ENCODE measurements around the gene PCBP4. TPM values are rescaled to one million over a fixed set of nuclear protein-coding genes. Genes with fewer than 3 reads are reported as not detected.

Gene PCBP4
- total RNA-seq, 1 donor from 2014 or later, result 73.0 TPM

GRCh38 chr3:52004906-52005395 lies 37.7 kb upstream of the PCBP4 start:
- intact Hi-C loops (cut with micrococcal nuclease), result loop anchor here (1.0 to 10.0 kb wide), 3 partner anchors 50 to 137 kb away; partner anchors contain the start of gene DUSP7
- H3K27ac ChIP-seq (replicated peaks), result peak overlapping the region; percentile 80
- TF ChIP-seq CTCF (IDR thresholded peaks at IDR 0.05; ENCODE audit: borderline replicate concordance), result no peak
- H3K4me3 ChIP-seq, result peak overlapping the region; percentile 34
- no peak for DNase-seq
- H3K27me3 ChIP-seq (ENCODE audit: low read depth), result no peaks in the 10 kb centered on the region
- no peaks in the 10 kb centered on the region for H3K9me3 ChIP-seq (replicated peaks)
- peaks cover 51% of the 10 kb centered on the region for H3K4me1 ChIP-seq
- H3K36me3 ChIP-seq, result no peaks in the 10 kb centered on the region

GRCh38 chr3:52004163-52004787 lies 37.0 kb upstream of the PCBP4 start:
- H3K27me3 ChIP-seq (ENCODE audit: low read depth), result no peaks in the 10 kb centered on the region
- peaks cover 51% of the 10 kb centered on the region for H3K4me1 ChIP-seq
- peak overlapping the region; percentile 80 for H3K27ac ChIP-seq (replicated peaks)
- H3K9me3 ChIP-seq (replicated peaks), result no peaks in the 10 kb centered on the region
- H3K36me3 ChIP-seq, result no peaks in the 10 kb centered on the region
- intact Hi-C loops (cut with micrococcal nuclease), result loop anchor here (1.0 to 10.0 kb wide), 3 partner anchors 51 to 138 kb away; partner anchors contain the start of gene DUSP7
- peak; percentile 84 for TF ChIP-seq CTCF (IDR thresholded peaks at IDR 0.05; ENCODE audit: borderline replicate concordance)
- DNase-seq, result peak; percentile 67
- H3K4me3 ChIP-seq, result no peak overlapping the region

- H3K27me3 ChIP-seq (ENCODE audit: low read depth), result no peaks in the 10 kb centered on the region
- no peak for DNase-seq
- peaks cover 47% of the 10 kb centered on the region for H3K4me1 ChIP-seq
- intact Hi-C loops (cut with micrococcal nuclease), result loop anchor here (5.0 to 10.0 kb wide), 2 partner anchors 52 to 140 kb away; partner anchors contain the start of gene DUSP7
- H3K9me3 ChIP-seq (replicated peaks), result no peaks in the 10 kb centered on the region
- H3K4me3 ChIP-seq, result no peak overlapping the region
- H3K36me3 ChIP-seq, result no peaks in the 10 kb centered on the region
- no peak overlapping the region for H3K27ac ChIP-seq (replicated peaks)
- TF ChIP-seq CTCF (IDR thresholded peaks at IDR 0.05; ENCODE audit: borderline replicate concordance), result no peak
These were observed 35.5 kb upstream of the PCBP4 start for GRCh38 chr3:52002748-52003147.

GRCh38 chr3:52001443-52001974 lies 34.3 kb upstream of the PCBP4 start:
- DNase-seq, result peak; percentile 77
- peaks cover 35% of the 10 kb centered on the region for H3K4me1 ChIP-seq
- peak; percentile 91 for TF ChIP-seq CTCF (IDR thresholded peaks at IDR 0.05; ENCODE audit: borderline replicate concordance)
- no peak overlapping the region for H3K4me3 ChIP-seq
- no peak overlapping the region for H3K27ac ChIP-seq (replicated peaks)
- H3K36me3 ChIP-seq, result no peaks in the 10 kb centered on the region
- intact Hi-C loops (cut with micrococcal nuclease), result loop anchor here (5.0 to 10.0 kb wide), 2 partner anchors 53 to 141 kb away; partner anchors contain the start of gene DUSP7
- no peaks in the 10 kb centered on the region for H3K27me3 ChIP-seq (ENCODE audit: low read depth)
- H3K9me3 ChIP-seq (replicated peaks), result no peaks in the 10 kb centered on the region

- Histone ChIP-seq H3K27me3 (ENCODE audit: low read depth) (no peaks in the 10 kb centered on the region), H3K4me3 (no peak overlapping the region), H3K27ac (replicated peaks) (no peak overlapping the region), H3K9me3 (replicated peaks) (no peaks in the 10 kb centered on the region), H3K36me3 (peaks cover 2% of the 10 kb centered on the region), H3K4me1 (peaks cover 29% of the 10 kb centered on the region)
- no peak for DNase-seq
- no peak for TF ChIP-seq CTCF (IDR thresholded peaks at IDR 0.05; ENCODE audit: borderline replicate concordance)
- intact Hi-C loops (cut with micrococcal nuclease), result loop anchor here (5.0 to 10.0 kb wide), 2 partner anchors 55 to 142 kb away; partner anchors contain the start of gene DUSP7
These were observed 32.6 kb upstream of the PCBP4 start for GRCh38 chr3:51999846-52000245.
